A673 (cell line): ENCODE data around the gene DLG2.

Source experiments
- EZH2 ChIP-seq: fragments of 200-600 bp; sonication (generic); IDR thresholded peaks from 2 replicates; pipeline ENCODE4 v1.6.1; 2017; ENCODE audit warnings: borderline replicate concordance, low read depth, mild to moderate bottlenecking, mixed read lengths, antibody characterized with exemption, low read length; ENCODE audit not compliant: poor library complexity, severe bottlenecking
- TF ChIP-seq, protein P1 (sequence below): fragments of 300-800, 200-600 bp; sonication (generic); conservative IDR thresholded peaks from 2 replicates; pipeline ENCODE4 v1.5.1; 2017; ENCODE audit warnings: low read depth, mild to moderate bottlenecking, antibody characterized with exemption, low read length, moderate library complexity, mixed read lengths

DNA sequence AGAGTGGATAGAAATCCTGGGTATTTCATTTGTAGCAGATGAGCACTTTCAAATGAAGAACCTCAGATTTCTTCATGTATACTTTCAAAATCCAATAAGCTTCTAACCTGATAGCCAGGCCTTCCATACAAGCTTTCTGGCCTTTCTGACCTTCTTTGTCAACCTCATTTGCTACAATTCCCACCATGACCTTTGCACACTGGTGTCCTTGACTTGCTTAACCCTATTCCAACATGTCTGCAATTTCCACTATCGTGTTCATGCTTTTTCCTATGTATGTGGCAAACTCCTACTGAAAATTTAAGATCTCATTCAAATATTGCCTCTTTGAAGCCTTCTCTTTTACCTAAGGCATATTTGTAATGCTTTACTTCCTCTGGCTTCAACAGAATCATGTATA lies 2098.9 kb downstream of the DLG2 start:
- TF ChIP-seq, protein P1, sequence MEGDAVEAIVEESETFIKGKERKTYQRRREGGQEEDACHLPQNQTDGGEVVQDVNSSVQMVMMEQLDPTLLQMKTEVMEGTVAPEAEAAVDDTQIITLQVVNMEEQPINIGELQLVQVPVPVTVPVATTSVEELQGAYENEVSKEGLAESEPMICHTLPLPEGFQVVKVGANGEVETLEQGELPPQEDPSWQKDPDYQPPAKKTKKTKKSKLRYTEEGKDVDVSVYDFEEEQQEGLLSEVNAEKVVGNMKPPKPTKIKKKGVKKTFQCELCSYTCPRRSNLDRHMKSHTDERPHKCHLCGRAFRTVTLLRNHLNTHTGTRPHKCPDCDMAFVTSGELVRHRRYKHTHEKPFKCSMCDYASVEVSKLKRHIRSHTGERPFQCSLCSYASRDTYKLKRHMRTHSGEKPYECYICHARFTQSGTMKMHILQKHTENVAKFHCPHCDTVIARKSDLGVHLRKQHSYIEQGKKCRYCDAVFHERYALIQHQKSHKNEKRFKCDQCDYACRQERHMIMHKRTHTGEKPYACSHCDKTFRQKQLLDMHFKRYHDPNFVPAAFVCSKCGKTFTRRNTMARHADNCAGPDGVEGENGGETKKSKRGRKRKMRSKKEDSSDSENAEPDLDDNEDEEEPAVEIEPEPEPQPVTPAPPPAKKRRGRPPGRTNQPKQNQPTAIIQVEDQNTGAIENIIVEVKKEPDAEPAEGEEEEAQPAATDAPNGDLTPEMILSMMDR, result no peak
- no peak for TF ChIP-seq EZH2
